AG04450 (cell line): ENCODE data around the gene ZNF615. TPM values are rescaled to one million over a fixed set of nuclear protein-coding genes. Genes with fewer than 3 reads are reported as not detected.
"Not testable (repeated sequence)": the region's sequence is repeated elsewhere in the genome, so short reads cannot be mapped to it uniquely, and the experiment has no call there.

ENCODE experiments used
- CTCF ChIA-PET: fragments of 300-600, 350-600 bp; formaldehyde crosslinking; extraction: SDS; loops from one replicate; lab custom pipeline; 2022; ENCODE audit warnings: antibody characterized with exemption, inconsistent platforms; lab: Charles Lee
- POLR2A ChIA-PET: fragments of 350-600 bp; formaldehyde crosslinking; extraction: SDS; loops from one replicate; lab custom pipeline; 2021; ENCODE audit warnings: antibody characterized with exemption, inconsistent platforms; lab: Yijun Ruan, JAX
- DNase-seq: peaks from one replicate; pipeline ENCODE4 v3.0.0-alpha.2; 2011; ENCODE audit warnings: low read depth, low spot score
- H3K27ac ChIP-seq: one replicate; pipeline ENCODE4 v1.5.1; 2012; ENCODE audit warnings: low read depth, low read length, control low read depth
- H3K27me3 ChIP-seq: one replicate; pipeline ENCODE4 v1.6.0; 2012; ENCODE audit warnings: low read length; ENCODE audit not compliant: control insufficient read depth, insufficient read depth
- H3K4me3 ChIP-seq: 2 replicates; pipeline ENCODE4 v1.5.1; 2011; ENCODE audit warnings: mild to moderate bottlenecking, low read depth, low read length, control low read depth
- H3K9me3 ChIP-seq: 2 replicates; pipeline ENCODE4 v1.5.1; 2012; ENCODE audit warnings: low read length; ENCODE audit not compliant: control insufficient read depth, insufficient read depth
- polyA plus RNA-seq: library from polyadenylated mRNA; depleted of rRNA; stranded (reverse); fragments of >200 nt; gene quantifications from 2 replicates; pipeline ENCODE4 v1.2.3, GENCODE V29; 2011
- TF ChIP-seq, protein P1 (sequence below): IDR thresholded peaks from 2 replicates; pipeline ENCODE4 v1.5.1; 2011; ENCODE audit warnings: low read depth, low read length, control low read depth, inconsistent platforms

Gene ZNF615
- polyA plus RNA-seq, 1 experiment: 7.6 TPM

DNA sequence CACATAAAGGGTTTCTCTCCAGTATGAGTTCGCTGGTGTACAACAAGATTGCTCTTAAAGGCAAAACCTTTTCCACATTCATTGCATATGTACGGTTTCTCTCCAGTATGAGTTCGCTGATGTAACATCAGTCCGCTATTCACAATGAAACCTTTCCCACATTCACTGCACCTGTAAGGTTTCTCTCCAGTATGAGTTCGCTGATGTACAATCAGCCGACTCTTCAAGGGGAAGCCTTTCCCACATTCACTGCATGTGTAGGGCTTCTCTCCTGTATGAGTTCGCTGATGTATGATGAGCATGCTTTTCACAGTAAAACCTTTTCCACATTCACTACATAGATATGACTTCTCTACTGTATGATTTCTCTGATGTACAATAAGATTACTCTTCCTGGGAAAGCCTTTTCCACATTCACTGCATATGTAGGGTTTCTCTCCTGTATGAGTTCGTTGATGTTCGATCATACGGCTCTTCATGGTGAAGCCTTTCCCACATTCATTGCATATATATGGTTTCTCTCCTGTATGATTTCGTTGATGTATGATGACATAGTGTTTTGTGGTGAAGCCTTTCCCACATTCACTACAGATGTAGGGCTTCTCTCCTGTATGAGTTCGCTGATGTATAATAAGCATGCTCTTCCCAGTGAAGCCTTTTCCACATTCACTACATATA lies 26.2 kb upstream of the ZNF615 start:
- no peak overlapping the region for H3K27ac ChIP-seq
- no peak overlapping the region for H3K4me3 ChIP-seq
- peaks cover 47% of the 10 kb centered on the region for H3K9me3 ChIP-seq
- CTCF ChIA-PET: no interaction called here
- no peaks in the 10 kb centered on the region for H3K27me3 ChIP-seq
- TF ChIP-seq, protein P1, sequence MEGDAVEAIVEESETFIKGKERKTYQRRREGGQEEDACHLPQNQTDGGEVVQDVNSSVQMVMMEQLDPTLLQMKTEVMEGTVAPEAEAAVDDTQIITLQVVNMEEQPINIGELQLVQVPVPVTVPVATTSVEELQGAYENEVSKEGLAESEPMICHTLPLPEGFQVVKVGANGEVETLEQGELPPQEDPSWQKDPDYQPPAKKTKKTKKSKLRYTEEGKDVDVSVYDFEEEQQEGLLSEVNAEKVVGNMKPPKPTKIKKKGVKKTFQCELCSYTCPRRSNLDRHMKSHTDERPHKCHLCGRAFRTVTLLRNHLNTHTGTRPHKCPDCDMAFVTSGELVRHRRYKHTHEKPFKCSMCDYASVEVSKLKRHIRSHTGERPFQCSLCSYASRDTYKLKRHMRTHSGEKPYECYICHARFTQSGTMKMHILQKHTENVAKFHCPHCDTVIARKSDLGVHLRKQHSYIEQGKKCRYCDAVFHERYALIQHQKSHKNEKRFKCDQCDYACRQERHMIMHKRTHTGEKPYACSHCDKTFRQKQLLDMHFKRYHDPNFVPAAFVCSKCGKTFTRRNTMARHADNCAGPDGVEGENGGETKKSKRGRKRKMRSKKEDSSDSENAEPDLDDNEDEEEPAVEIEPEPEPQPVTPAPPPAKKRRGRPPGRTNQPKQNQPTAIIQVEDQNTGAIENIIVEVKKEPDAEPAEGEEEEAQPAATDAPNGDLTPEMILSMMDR: no peak
- no peak for DNase-seq
- POLR2A ChIA-PET: no interaction called here

DNA sequence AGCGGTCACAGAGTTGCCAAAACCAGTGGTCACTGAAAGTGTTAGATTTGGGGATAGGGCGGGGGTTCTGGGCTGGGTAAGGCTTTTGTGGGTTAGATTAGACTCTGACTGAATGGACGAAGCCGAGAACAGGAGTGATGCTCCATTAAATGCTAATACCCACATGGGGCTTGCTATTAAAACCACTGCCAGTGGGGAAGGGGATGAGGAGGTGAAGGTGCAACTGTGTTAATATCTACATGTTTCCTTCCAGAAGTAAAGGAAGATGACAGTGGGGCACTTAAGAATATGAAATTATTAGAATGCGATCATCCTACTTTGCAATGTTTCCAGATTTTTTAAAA lies 20.7 kb upstream of the ZNF615 start:
- CTCF ChIA-PET: no interaction called here

DNA sequence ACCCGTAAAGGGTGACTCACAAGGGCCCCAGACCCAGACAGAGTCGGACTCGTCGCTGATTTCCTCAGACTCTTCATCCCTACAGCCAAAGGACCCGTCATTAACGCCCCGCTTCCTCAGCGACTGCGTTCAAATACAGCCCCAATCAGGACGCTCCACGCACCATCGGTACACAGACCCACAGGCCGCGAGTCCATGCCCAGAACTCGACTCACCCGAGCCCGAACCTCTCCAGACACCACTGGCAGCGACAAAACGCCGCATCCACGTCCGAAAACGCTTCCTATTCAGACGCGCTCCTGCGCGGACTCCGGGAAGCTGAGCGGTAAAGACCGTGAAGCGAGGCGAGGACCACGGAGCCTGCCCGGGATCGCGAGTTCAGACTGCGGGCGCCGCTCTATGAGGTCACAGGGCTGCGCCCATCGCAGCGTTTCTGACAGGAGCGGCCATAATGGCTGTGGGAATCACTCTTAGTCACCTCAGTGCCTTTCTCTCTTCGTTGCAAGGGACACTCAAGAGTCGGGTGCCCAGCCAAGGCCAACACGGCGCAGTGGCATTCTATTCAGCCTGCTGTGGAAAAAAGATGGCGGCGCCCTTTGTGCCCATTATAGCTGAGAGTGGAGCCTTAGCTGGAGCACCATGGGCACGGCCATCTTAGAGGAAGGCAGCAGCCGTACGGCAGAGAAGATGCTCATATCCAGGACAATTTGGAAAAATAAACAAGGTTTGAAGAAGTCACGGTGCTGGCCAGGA lies 20.2 kb upstream of the ZNF615 start, which contains the start of gene ZNF614:
Gene ZNF614 (minus strand): TSS at position 353 of the 753 bp plus-strand sequence. CDS start 2,634 bp downstream, outside the sequence.
- POLR2A ChIA-PET: interaction anchor here (0.6 to 1.2 kb wide), 5 partner anchors 21 to 674 kb away, joined by 3 to 6 read pairs (median 4); partner anchors contain the start of gene ZNF432

More for the DNA sequence above, 20.7 kb upstream of the ZNF615 start:
- peaks cover 25% of the 10 kb centered on the region for H3K9me3 ChIP-seq
- no peak for DNase-seq
- TF ChIP-seq, protein P1: no peak
- H3K4me3 ChIP-seq: peak overlapping the region; percentile 96
- no peaks in the 10 kb centered on the region for H3K27me3 ChIP-seq
- POLR2A ChIA-PET: interaction anchor here (0.6 to 1.2 kb wide), 5 partner anchors 20 to 673 kb away, joined by 3 to 6 read pairs (median 4); partner anchors contain the start of gene ZNF432
- peak overlapping the region; percentile 96 for H3K27ac ChIP-seq

DNA sequence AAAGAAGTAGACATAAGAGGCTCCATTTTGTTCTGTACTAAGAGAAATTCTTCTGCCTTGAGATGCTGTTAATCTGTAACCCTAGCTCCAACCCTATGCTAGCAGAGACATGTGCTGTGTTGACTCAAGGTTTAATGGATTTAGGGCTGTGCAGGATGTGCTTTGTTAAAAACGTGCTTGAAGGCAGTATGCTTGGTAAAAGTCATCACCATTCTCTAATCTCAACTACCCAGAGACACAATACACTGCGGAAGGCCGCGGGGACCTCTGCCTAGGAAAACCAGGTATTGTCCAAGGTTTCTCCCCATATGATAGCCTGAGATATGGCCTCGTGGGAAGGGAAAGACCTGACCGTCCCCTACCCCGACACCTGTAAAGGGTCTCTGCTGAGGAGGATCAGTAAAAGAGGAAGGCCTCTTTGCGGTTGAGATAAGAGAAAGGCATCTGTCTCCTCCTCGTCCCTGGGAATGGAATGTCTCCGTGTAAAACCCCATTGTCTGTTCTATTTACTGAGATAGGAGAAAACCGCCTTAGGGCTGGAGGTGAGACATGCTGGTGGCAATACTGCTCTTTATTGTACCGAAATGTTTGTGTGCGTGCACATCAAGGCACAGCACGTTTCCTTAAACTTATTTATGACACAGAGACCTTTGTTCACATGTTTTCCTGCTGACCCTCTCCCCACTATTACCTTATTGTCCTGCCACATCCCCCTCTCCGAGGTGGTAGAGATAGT lies 18.4 kb upstream of the ZNF615 start:
- POLR2A ChIA-PET, H3K4me3 ChIP-seq, H3K27ac ChIP-seq, CTCF ChIA-PET, DNase-seq, H3K27me3 ChIP-seq: not testable (repeated sequence)
- peaks cover 27% of the 10 kb centered on the region for H3K9me3 ChIP-seq

More for the DNA sequence above, 20.2 kb upstream of the ZNF615 start, which contains the start of gene ZNF614:
- TF ChIP-seq, protein P1: no peak
- H3K27ac ChIP-seq: peak within 1 kb of the TSS; percentile 96
- peak within 1 kb of the TSS; percentile 96 for H3K4me3 ChIP-seq
- peaks cover 28% of the 10 kb centered on the region for H3K9me3 ChIP-seq
- CTCF ChIA-PET: no interaction called here
- no peak for DNase-seq
- no peaks in the 10 kb centered on the region for H3K27me3 ChIP-seq

DNA sequence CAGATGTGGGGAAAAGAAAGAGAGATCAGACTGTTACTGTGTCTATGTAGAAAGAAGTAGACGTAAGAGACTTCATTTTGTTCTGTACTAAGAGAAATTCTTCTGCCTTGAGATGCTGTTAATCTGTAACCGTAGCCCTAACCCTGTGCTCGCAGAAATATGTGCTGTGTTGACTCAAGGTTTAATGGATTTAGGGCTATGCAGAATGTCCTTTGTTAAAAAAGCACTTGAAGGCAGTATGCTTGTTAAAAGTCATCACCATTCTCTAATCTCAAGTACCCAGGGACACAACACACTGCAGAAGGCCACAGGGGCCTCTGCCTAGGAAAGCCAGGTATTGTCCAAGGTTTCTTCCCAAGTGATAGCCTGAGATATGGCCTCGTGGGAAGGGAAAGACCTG lies 16.5 kb upstream of the ZNF615 start:
- CTCF ChIA-PET, H3K27ac ChIP-seq, DNase-seq, H3K27me3 ChIP-seq, H3K4me3 ChIP-seq, POLR2A ChIA-PET: not testable (repeated sequence)
- H3K9me3 ChIP-seq: peaks cover 30% of the 10 kb centered on the region
